ENCODE results near the gene GRAMD4.

GRAMD4 gene

GRCh38 chr22:46676479-46676878 is 56.3 kb downstream of the GRAMD4 start:
- no peak for DNase-seq

GRCh38 chr22:46676881-46677280 is 56.7 kb downstream of the GRAMD4 start:
- no peak for DNase-seq

GRCh38 chr22:46677323-46678002 is 57.3 kb downstream of the GRAMD4 start:
- DNase-seq = no peak

GRCh38 chr22:46678003-46678657 is 57.9 kb downstream of the GRAMD4 start:
- DNase-seq = no peak

DNA sequence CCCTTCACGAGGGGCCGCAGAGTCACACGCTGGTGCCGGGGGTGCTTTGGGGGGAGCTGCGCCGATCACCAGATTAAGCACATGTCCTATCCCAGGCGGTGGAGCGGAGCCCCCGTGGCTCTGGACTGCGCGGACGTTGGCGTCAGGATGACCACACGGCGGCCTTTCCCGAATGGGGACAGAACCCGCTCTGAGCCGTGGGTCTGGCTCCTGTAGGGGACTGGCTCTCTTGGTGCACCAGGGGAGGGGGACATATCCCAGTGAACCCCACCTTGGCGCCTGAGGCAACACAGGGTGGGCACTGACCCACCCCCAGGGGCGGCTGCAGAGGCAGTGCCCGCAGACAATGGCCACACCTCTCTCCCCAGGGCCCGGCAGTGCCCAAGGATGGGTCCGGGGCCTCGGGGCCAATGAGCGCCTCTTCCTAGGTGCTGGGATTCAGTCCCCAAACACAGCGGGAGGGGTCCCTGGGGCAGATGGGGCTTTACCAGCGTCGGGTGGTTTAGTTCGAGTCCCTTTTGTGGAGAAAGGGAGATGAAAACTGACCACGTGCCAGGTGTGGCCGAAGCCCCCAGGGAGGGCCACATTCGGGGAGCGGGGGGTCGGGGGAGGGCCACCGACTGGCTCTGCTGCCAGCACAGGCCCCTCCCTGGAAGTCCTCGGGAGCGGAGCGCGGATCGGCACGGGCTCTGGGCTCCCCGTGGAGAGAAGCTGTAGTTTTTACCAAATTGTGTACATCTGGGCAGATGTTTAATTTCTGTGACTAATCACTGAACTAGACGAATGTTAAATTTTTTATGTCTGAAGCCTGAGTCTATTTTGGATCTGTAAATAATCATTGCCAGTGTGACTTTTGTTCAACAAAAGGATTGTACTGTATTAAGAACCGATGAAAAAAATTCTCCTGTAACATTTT is 58.9 kb downstream of the GRAMD4 start:
- no peak for DNase-seq

DNA sequence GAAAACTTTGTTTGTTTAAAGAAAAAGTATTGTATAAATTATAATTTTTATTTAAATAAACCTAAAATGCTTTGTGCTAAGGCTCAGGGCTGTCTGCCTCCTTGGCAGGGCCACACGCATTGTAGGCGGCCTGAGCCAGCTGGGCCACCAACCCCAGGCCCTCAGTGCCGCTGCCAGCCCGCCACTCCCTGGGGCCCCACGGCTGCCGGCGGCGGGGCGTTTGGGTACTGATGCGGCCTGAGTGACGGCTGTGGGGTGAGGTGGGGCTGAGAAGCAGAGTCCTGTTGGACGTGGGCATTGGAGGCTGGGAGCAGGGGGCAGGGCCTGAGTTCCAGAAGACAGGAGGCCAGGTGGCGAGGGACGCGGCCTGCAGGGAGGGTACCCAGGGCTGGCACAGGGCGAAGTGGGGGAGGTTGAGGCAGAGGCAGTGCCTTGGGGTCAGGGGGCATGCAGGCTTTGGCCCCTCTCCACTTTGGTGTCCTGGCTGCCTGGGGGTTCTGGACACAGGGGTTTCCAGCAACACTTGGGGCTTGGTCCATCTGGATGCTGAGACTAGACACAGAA is 59.6 kb downstream of the GRAMD4 start:
- DNase-seq = no peak

DNA sequence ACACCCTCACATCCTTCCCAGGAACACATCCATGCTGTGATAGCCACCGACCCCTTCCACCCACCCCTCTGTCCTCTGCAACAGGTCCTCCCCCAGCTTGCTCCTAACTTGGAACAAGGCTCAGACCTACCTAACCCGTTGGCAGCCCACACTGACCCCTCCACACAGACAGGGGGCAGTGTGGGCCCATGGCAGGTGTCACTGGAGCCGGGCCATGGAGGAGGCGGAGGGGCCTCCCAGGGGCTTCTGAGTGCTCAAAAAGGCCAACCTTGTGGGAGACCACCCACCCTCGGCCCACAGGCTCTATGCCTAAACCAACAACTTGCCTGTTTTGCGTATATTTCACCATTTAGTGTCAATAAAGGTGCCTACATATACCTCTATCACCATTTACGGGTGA is 60.8 kb downstream of the GRAMD4 start:
- no peak for DNase-seq

GRCh38 chr22:46682011-46682731 is 62.0 kb downstream of the GRAMD4 start:
- DNase-seq = no peak

GRCh38 chr22:46684706-46685105 is 64.5 kb downstream of the GRAMD4 start:
- DNase-seq = no peak

- DNase-seq = no peak
Measured at GRCh38 chr22:46686221-46687047, 66.2 kb downstream of the GRAMD4 start.

DNA sequence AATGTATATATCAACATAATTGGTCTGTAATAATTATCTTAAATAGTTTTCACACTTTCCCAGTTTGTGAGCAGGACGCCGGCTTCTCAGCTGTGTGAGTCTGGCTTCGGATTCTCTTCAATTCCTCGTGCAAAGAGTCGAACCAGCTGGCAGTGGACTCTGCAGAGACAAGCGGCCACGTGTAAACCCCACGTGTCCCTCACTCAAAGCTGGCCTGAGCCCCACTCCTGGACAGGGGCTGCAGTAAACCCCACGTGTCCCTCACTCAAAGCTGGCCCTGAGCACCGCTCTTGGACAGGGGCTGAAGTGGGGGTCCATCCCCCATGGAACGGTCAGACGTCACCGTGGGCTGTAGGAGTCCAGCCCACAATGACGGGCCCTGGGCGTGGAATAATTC is 66.9 kb downstream of the GRAMD4 start:
- DNase-seq = no peak

DNA sequence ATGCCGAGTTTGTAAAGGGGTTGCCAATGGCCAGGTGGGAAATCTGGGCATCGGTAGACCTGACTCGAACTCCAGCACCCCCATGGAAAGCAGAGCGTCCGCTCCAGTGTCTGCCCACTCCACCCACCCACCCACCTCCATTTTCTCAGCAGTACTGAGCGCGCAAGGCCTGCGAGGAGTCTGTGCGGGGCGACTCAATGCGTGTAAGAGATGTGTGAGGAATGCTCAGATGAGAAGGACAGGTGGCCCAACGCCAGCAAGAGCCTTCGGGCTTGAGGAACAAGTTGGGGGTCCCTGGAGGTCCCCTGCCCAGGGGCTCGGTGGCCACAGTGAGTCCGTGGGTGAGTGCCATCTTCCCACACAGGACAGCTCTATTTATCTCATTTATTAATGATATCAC is 67.3 kb downstream of the GRAMD4 start:
- DNase-seq = no peak

GRCh38 chr22:46688949-46689348 is 68.8 kb downstream of the GRAMD4 start:
- no peak for DNase-seq

DNA sequence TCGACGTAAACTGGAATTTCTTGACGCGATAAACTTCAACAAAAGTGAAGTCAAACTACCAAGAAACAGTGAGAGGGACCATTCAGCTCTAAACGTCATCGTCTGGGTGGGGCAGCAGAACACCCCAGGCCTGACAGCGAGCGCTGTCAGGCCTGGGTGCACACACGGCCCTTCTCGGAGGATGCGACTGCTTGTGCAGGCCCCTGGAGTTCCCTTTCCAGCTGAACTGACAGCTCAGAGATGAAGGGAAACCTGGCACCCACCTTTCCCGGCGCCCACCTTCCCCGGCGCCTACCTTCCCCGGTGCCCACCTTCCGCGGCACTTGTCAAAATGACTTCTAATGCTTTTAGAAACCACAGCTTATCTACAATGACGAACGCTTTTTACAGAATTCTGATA is 70.0 kb downstream of the GRAMD4 start:
- DNase-seq = no peak

- DNase-seq = no peak
Measured at GRCh38 chr22:46691571-46691970, 71.4 kb downstream of the GRAMD4 start.

DNA sequence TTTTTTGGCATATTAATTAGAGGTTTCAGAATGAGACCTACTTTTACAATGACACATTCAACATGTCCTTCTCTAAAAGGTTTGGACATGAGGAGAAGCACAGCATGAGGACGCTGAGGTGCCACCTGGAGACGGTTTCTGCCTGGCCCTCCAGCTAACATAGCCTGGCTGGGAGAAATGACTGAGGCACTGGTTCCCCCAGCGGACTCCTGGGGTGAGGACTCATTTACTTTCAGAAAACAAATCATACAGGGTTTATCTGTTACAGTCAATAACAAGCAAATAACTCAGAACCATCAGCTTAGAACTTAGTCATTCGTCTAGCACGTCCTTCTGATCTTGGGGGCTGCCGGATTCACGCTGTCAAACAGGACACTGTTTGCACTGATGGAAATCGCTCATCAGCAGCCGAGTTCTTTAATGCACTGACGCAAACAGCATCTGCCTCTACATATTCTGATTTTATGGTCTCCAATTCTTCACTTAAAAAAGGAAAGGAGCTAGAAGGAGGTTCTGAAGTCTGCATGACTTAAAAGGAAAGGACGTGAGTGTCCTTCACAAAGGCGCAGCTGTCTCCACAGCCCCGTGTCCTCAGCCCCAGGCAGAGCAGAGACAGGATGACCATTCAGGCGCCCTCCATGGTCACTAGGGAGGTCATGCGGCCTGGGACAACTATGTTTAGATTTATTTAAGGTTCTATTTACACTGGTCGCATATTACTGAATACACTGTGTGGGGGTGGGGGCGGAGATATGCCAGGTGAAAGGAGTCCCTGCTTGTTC is 73.6 kb downstream of the GRAMD4 start:
- DNase-seq = no peak

DNA sequence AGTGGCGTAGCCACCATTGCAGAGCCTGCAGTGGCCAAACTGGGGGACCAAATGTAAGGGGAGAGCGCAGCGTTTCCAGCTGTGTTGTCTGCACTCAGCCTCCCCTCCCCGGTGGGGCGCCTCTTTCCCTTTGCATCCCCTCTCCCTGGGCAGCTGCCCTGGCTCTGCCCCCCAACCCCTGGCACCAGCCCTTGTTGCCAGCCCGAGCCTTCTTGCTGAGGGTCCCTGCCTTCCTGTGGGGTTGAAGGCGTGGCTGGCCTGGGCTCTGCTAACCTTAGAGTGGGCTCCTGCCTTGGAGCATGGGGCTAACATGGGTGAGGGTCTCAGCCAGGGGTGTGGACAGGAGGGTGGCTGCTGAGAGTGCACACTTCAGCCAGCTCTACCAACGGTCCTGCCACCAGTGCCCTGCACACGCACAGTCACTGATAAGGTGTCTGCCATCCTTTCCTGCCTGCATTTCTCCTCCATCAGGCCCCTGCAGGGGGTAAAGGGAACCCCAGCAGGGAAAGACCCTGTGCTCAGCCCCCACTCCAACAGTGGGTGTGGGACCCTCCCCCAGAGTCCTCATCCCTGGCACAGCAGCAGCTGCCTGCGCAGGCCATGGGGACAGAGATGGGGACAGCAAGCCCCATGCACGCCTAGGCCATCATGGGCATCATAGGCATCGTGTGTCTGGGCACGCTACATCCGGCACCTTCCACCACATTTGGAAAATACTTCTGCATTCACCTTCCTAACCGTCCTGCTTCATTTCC is 74.4 kb downstream of the GRAMD4 start:
- DNase-seq = no peak

GRCh38 chr22:46695346-46696228 is 75.4 kb downstream of the GRAMD4 start:
- no peak for DNase-seq

DNA sequence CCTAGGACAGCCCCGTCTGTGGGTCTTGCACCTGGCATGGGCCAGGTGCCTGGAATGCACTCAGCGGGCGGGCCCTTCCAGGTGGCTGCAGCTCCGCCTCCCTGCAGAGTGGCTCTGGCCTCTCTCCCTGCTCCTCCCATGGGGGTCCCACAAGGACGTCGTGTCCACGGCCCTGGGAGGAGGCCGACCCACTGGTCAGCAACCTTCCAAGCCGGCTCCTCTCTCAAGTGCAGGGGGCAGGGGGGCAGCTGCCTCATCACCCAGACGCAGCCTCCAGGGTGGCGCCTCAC is 76.0 kb downstream of the GRAMD4 start:
- DNase-seq = no peak

Measured in EL (cell line).